Progenitor cell of endocrine pancreas (in vitro differentiated cells): Measurements from ENCODE around the gene TDRD1. TPM values are rescaled to one million over a fixed set of nuclear protein-coding genes. Genes with fewer than 3 reads are reported as not detected.

Experiments
- DNase-seq: peaks from one replicate; pipeline ENCODE4 v3.0.0; 2021; ENCODE audit warnings: low spot score; ENCODE audit not compliant: unreplicated experiment
- H3K27ac Mint-ChIP-seq: 2 replicates; pipeline ENCODE4 v1.8.0; 2021; ENCODE audit warnings: mild to moderate bottlenecking, moderate library complexity, mixed read lengths
- H3K27me3 Mint-ChIP-seq: 2 replicates; pipeline ENCODE4 v1.8.0; 2021; ENCODE audit warnings: mixed read lengths
- H3K36me3 Mint-ChIP-seq: 2 replicates; pipeline ENCODE4 v1.8.0; 2022; ENCODE audit warnings: mixed read lengths; ENCODE audit not compliant: insufficient read depth
- H3K4me1 Mint-ChIP-seq: 2 replicates; pipeline ENCODE4 v1.8.0; 2021; ENCODE audit warnings: low read depth, mixed read lengths
- H3K4me3 Mint-ChIP-seq: 2 replicates; pipeline ENCODE4 v1.8.0; 2021; ENCODE audit warnings: low read depth, mild to moderate bottlenecking, moderate library complexity, mixed read lengths
- H3K9me3 Mint-ChIP-seq: 2 replicates; pipeline ENCODE4 v1.8.0; 2021; ENCODE audit warnings: low read depth, mixed read lengths
- CTCF ChIP-seq: fragments of 200-600 bp; sonication (generic); IDR thresholded peaks from one replicate; pipeline ENCODE4 v1.5.0; 2021; ENCODE audit warnings: antibody characterized with exemption, mild to moderate bottlenecking; ENCODE audit not compliant: unreplicated experiment
- total RNA-seq: library from RNA; stranded (reverse); gene quantifications from 2 replicates; pipeline ENCODE4 v1.2.1, GENCODE V29; 2021

The TDRD1 gene
- total RNA-seq, 1 donor from 2014 or later: not detected

- no peak overlapping the region for H3K27ac Mint-ChIP-seq
- H3K4me1 Mint-ChIP-seq: no peaks in the 10 kb centered on the region
- TF ChIP-seq CTCF: no peak
- no peak overlapping the region for H3K4me3 Mint-ChIP-seq
- no peak for DNase-seq
- H3K36me3 Mint-ChIP-seq: no peaks in the 10 kb centered on the region
- peaks cover 4% of the 10 kb centered on the region for H3K27me3 Mint-ChIP-seq
- H3K9me3 Mint-ChIP-seq: no peaks in the 10 kb centered on the region
These were observed 15.9 kb downstream of the TDRD1 start for GRCh38 chr10:114195079-114195478.

- Mint-ChIP-seq H3K9me3 (no peaks in the 10 kb centered on the region), H3K27me3 (peaks cover 4% of the 10 kb centered on the region), H3K27ac (no peak overlapping the region), H3K36me3 (no peaks in the 10 kb centered on the region), H3K4me3 (no peak overlapping the region), H3K4me1 (peaks cover 1% of the 10 kb centered on the region)
- TF ChIP-seq CTCF: no peak
- DNase-seq: no peak
These were observed 20.1 kb downstream of the TDRD1 start for GRCh38 chr10:114199239-114199638.

GRCh38 chr10:114202812-114203211 lies 23.7 kb downstream of the TDRD1 start:
- H3K9me3 Mint-ChIP-seq: no peaks in the 10 kb centered on the region
- peaks cover 1% of the 10 kb centered on the region for H3K4me1 Mint-ChIP-seq
- no peak for TF ChIP-seq CTCF
- no peaks in the 10 kb centered on the region for H3K36me3 Mint-ChIP-seq
- H3K27ac Mint-ChIP-seq: no peak overlapping the region
- H3K4me3 Mint-ChIP-seq: no peak overlapping the region
- H3K27me3 Mint-ChIP-seq: peaks cover 4% of the 10 kb centered on the region
- DNase-seq: no peak

GRCh38 chr10:114206902-114207301 lies 27.7 kb downstream of the TDRD1 start:
- H3K4me3 Mint-ChIP-seq: no peak overlapping the region
- H3K27ac Mint-ChIP-seq: no peak overlapping the region
- no peaks in the 10 kb centered on the region for H3K27me3 Mint-ChIP-seq
- no peak for TF ChIP-seq CTCF
- no peaks in the 10 kb centered on the region for H3K36me3 Mint-ChIP-seq
- H3K4me1 Mint-ChIP-seq: no peaks in the 10 kb centered on the region
- no peak for DNase-seq
- H3K9me3 Mint-ChIP-seq: no peaks in the 10 kb centered on the region

GRCh38 chr10:114207349-114207748 lies 28.2 kb downstream of the TDRD1 start:
- H3K27ac Mint-ChIP-seq: no peak overlapping the region
- no peak overlapping the region for H3K4me3 Mint-ChIP-seq
- no peak for TF ChIP-seq CTCF
- H3K9me3 Mint-ChIP-seq: no peaks in the 10 kb centered on the region
- no peaks in the 10 kb centered on the region for H3K4me1 Mint-ChIP-seq
- no peaks in the 10 kb centered on the region for H3K36me3 Mint-ChIP-seq
- H3K27me3 Mint-ChIP-seq: no peaks in the 10 kb centered on the region
- no peak for DNase-seq
